Caco-2 (cell line): ENCODE data around the gene ESPNL. TPM values are rescaled to one million over a fixed set of nuclear protein-coding genes. Genes with fewer than 3 reads are reported as not detected.

Source experiments
- BruUV-seq: library from RNA; stranded (reverse); fragments of 400-500 nt; replicated peaks from 2 replicates; lab custom pipeline; 2021; lab: Mats Ljungman, UMichigan
- CTCF ChIA-PET: fragments of 300-600 bp; sonication (Branson Sonifier 250); formaldehyde crosslinking; loops from one replicate; lab custom pipeline; 2022; ENCODE audit warnings: antibody characterized with exemption; lab: Charles Lee
- POLR2A ChIA-PET: fragments of 300-600 bp; sonication (Branson Sonifier 250); formaldehyde crosslinking; loops from one replicate; lab custom pipeline; 2022; ENCODE audit warnings: antibody characterized with exemption; lab: Charles Lee
- DNase-seq, 2 experiments: peaks; one replicate each; pipeline versions ENCODE4 v3.0.0 to v3.0.0-alpha.2; 2020 to 2022
- H3K27me3 ChIP-seq: replicated peaks from 2 replicates; pipeline ENCODE4 v1.6.0; 2011; ENCODE audit warnings: low read length; ENCODE audit not compliant: control insufficient read depth, insufficient read depth
- H3K36me3 ChIP-seq: 2 replicates; pipeline ENCODE4 v1.5.1; 2011; ENCODE audit warnings: low read length; ENCODE audit not compliant: control insufficient read depth, insufficient read depth
- H3K4me1 ChIP-seq: fragments of 250-450 bp; sonication (Bioruptor Pico); 2 replicates; pipeline ENCODE4 v1.5.1; 2020; ENCODE audit warnings: mild to moderate bottlenecking
- H3K4me3 ChIP-seq: 2 replicates; pipeline ENCODE4 v1.5.1; 2011; ENCODE audit warnings: low read depth, mild to moderate bottlenecking, control low read depth, low read length
- H3K9me3 ChIP-seq: fragments of 250-450 bp; sonication (Bioruptor Pico); 2 replicates; pipeline ENCODE4 v1.5.1; 2020; ENCODE audit warnings: mild to moderate bottlenecking, moderate library complexity
- H3K27ac Mint-ChIP-seq: one replicate; pipeline ENCODE4 v1.8.0; 2022; ENCODE audit warnings: mixed read lengths; ENCODE audit not compliant: unreplicated experiment
- H3K27me3 Mint-ChIP-seq: one replicate; pipeline ENCODE4 v1.8.0; 2022; ENCODE audit warnings: mixed read lengths; ENCODE audit not compliant: insufficient read depth, unreplicated experiment
- H3K36me3 Mint-ChIP-seq: one replicate; pipeline ENCODE4 v1.8.0; 2022; ENCODE audit warnings: mild to moderate bottlenecking, mixed read lengths; ENCODE audit not compliant: insufficient read depth, unreplicated experiment
- H3K4me1 Mint-ChIP-seq: one replicate; pipeline ENCODE4 v1.8.0; 2022; ENCODE audit warnings: low read depth, mixed read lengths; ENCODE audit not compliant: unreplicated experiment
- H3K4me3 Mint-ChIP-seq: one replicate; pipeline ENCODE4 v1.8.0; 2022; ENCODE audit warnings: mild to moderate bottlenecking, moderate library complexity, mixed read lengths; ENCODE audit not compliant: unreplicated experiment
- H3K9me3 Mint-ChIP-seq: one replicate; pipeline ENCODE4 v1.8.0; 2022; ENCODE audit warnings: mixed read lengths; ENCODE audit not compliant: unreplicated experiment
- CTCF ChIP-seq, 2 experiments: fragments of 200-600 bp in 1 of 2; IDR thresholded peaks; 1 replicate in 1 of 2; 2 replicates in 1 of 2; pipeline versions ENCODE4 v1.5.1 to v1.8.0; 2011 to 2022; ENCODE audit warnings: antibody characterized with exemption in 1 of 2, control low read depth in 1 of 2, inconsistent platforms in 1 of 2, low read depth in 1 of 2, low read length in 1 of 2, mild to moderate bottlenecking in 1 of 2, moderate library complexity in 1 of 2; ENCODE audit not compliant: insufficient read depth in 1 of 2, severe bottlenecking in 1 of 2, unreplicated experiment in 1 of 2
- intact Hi-C: fragments of 100-400 bp; cut with micrococcal nuclease; formaldehyde crosslinking; loops from one replicate; pipeline ENCODE4 v1.10.0; 2022; ENCODE audit not compliant: unreplicated experiment
- total RNA-seq: library from RNA; stranded (reverse); gene quantifications from 2 replicates; pipeline ENCODE4 v1.2.3, GENCODE V29; 2022

The ESPNL gene
- total RNA-seq, 1 experiment from 2014 or later = not detected

GRCh38 chr2:238174291-238174690, 74.2 kb downstream of the ESPNL start:
- no peak for DNase-seq
- no peaks in the 10 kb centered on the region for H3K4me1 Mint-ChIP-seq
- Histone ChIP-seq H3K9me3 (no peaks in the 10 kb centered on the region), H3K4me1 (no peaks in the 10 kb centered on the region), H3K27me3 (no peaks in the 10 kb centered on the region), H3K4me3 (no peak overlapping the region), H3K36me3 (no peaks in the 10 kb centered on the region; the same call in 1 of the 2 replicates)
- no peak overlapping the region for H3K27ac Mint-ChIP-seq
- no peak for TF ChIP-seq CTCF (IDR thresholded peaks at IDR 0.05; ENCODE audit: insufficient read depth in 1 of 2, low read depth in 1 of 2, low read length in 1 of 2, severe bottlenecking in 1 of 2, unreplicated experiment in 1 of 2)
- BruUV-seq = no TSS peak
- no peaks in the 10 kb centered on the region for H3K27me3 Mint-ChIP-seq
- ChIA-PET POLR2A (no interaction called here), CTCF (no interaction called here)
- H3K4me3 Mint-ChIP-seq = no peak overlapping the region
- peaks cover 51% of the 10 kb centered on the region for H3K36me3 Mint-ChIP-seq
- H3K9me3 Mint-ChIP-seq = no peaks in the 10 kb centered on the region
- intact Hi-C loops = no loop called here

- ChIA-PET CTCF (no interaction called here), POLR2A (no interaction called here)
- H3K9me3 Mint-ChIP-seq = no peaks in the 10 kb centered on the region
- no peaks in the 10 kb centered on the region for H3K27me3 Mint-ChIP-seq
- Histone ChIP-seq H3K9me3 (no peaks in the 10 kb centered on the region), H3K4me3 (no peak overlapping the region), H3K4me1 (no peaks in the 10 kb centered on the region), H3K36me3 (no peaks in the 10 kb centered on the region; the same call in 1 of the 2 replicates), H3K27me3 (no peaks in the 10 kb centered on the region)
- BruUV-seq = no TSS peak
- TF ChIP-seq CTCF (IDR thresholded peaks at IDR 0.05; ENCODE audit: insufficient read depth in 1 of 2, low read depth in 1 of 2, low read length in 1 of 2, severe bottlenecking in 1 of 2, unreplicated experiment in 1 of 2) = no peak
- intact Hi-C loops = no loop called here
- H3K4me1 Mint-ChIP-seq = no peaks in the 10 kb centered on the region
- no peak for DNase-seq
- H3K27ac Mint-ChIP-seq = no peak overlapping the region
- H3K36me3 Mint-ChIP-seq = peaks cover 52% of the 10 kb centered on the region
- H3K4me3 Mint-ChIP-seq = no peak overlapping the region
Measured at GRCh38 chr2:238174701-238175100, 74.6 kb downstream of the ESPNL start.

- Histone ChIP-seq H3K9me3 (no peaks in the 10 kb centered on the region), H3K4me1 (no peaks in the 10 kb centered on the region), H3K4me3 (no peak overlapping the region), H3K27me3 (no peaks in the 10 kb centered on the region), H3K36me3 (no peaks in the 10 kb centered on the region; the same call in 1 of the 2 replicates)
- H3K27me3 Mint-ChIP-seq = no peaks in the 10 kb centered on the region
- POLR2A ChIA-PET = no interaction called here
- no peaks in the 10 kb centered on the region for H3K9me3 Mint-ChIP-seq
- no peak overlapping the region for H3K4me3 Mint-ChIP-seq
- no peak overlapping the region for H3K27ac Mint-ChIP-seq
- no TSS peak for BruUV-seq
- TF ChIP-seq CTCF (IDR thresholded peaks at IDR 0.05; ENCODE audit: insufficient read depth in 1 of 2, low read depth in 1 of 2, low read length in 1 of 2, severe bottlenecking in 1 of 2, unreplicated experiment in 1 of 2) = no peak
- no peaks in the 10 kb centered on the region for H3K4me1 Mint-ChIP-seq
- DNase-seq = no peak
- H3K36me3 Mint-ChIP-seq = peaks cover 47% of the 10 kb centered on the region
- CTCF ChIA-PET = no interaction called here
- intact Hi-C loops = no loop called here
Measured at GRCh38 chr2:238176613-238177012, 76.5 kb downstream of the ESPNL start.
